H9 (cell line): ENCODE results near the gene VAPA. TPM values are rescaled to one million over a fixed set of nuclear protein-coding genes. Genes with fewer than 3 reads are reported as not detected.
A peak's percentile ranks its signal among the peaks of the same experiment; 100 is the strongest.

Source experiments
- DNase-seq: peaks from one replicate; pipeline ENCODE4 v3.0.0-alpha.2; 2017
- H2AFZ ChIP-seq: one replicate; pipeline ENCODE4 v1.6.1; 2013; ENCODE audit warnings: mild to moderate bottlenecking, low read length, control low read depth, moderate library complexity
- H2AK5ac ChIP-seq: 2 replicates; pipeline ENCODE4 v1.6.1; 2013; ENCODE audit warnings: low read length, control low read depth, mixed read lengths; ENCODE audit not compliant: insufficient read length
- H2BK120ac ChIP-seq: one replicate; pipeline ENCODE4 v1.6.1; 2013; ENCODE audit warnings: low read depth, mild to moderate bottlenecking, low read length, control low read depth, inconsistent platforms; ENCODE audit not compliant: poor library complexity, severe bottlenecking
- H2BK12ac ChIP-seq: 2 replicates; pipeline ENCODE4 v1.6.1; 2013; ENCODE audit warnings: low read length, control low read depth, mixed read lengths, low read depth; ENCODE audit not compliant: insufficient read length
- H2BK15ac ChIP-seq: 2 replicates; pipeline ENCODE4 v1.6.1; 2013; ENCODE audit warnings: low read depth, low read length, control low read depth
- H2BK20ac ChIP-seq: one replicate; pipeline ENCODE4 v1.6.1; 2013; ENCODE audit warnings: low read depth, mild to moderate bottlenecking, low read length, control low read depth, inconsistent platforms; ENCODE audit not compliant: poor library complexity, severe bottlenecking
- H2BK5ac ChIP-seq: 2 replicates; pipeline ENCODE4 v1.6.1; 2013; ENCODE audit warnings: low read length, control low read depth, mixed read lengths; ENCODE audit not compliant: insufficient read length
- H3K14ac ChIP-seq: 2 replicates; pipeline ENCODE4 v1.6.1; 2013; ENCODE audit warnings: low read length, control low read depth; ENCODE audit not compliant: insufficient read depth
- H3K18ac ChIP-seq: 2 replicates; pipeline ENCODE4 v1.6.1; 2013; ENCODE audit warnings: low read depth, mild to moderate bottlenecking, mixed read lengths, low read length, control low read depth; ENCODE audit not compliant: insufficient read length
- H3K23ac ChIP-seq: 2 replicates; pipeline ENCODE4 v1.6.1; 2013; ENCODE audit warnings: low read length, control low read depth, mixed read lengths, low read depth; ENCODE audit not compliant: insufficient read length
- H3K23me2 ChIP-seq: 2 replicates; pipeline ENCODE4 v1.6.1; 2013; ENCODE audit warnings: low read depth, mild to moderate bottlenecking, mixed read lengths, low read length, control low read depth; ENCODE audit not compliant: insufficient read length, poor library complexity, severe bottlenecking
- H3K27ac ChIP-seq: 2 replicates; pipeline ENCODE4 v1.5.1; 2013; ENCODE audit warnings: low read length, control low read depth, mixed read lengths, low read depth; ENCODE audit not compliant: insufficient read length
- H3K27me3 ChIP-seq: 2 replicates; pipeline ENCODE4 v1.6.1; 2013; ENCODE audit warnings: low read length, control low read depth, inconsistent platforms; ENCODE audit not compliant: insufficient read depth
- H3K4ac ChIP-seq: 2 replicates; pipeline ENCODE4 v1.6.1; 2013; ENCODE audit warnings: low read depth, mild to moderate bottlenecking, control low read depth, inconsistent platforms, low read length, moderate library complexity
- H3K4me1 ChIP-seq: 2 replicates; pipeline ENCODE4 v1.6.1; 2013; ENCODE audit warnings: low read length, control low read depth, inconsistent platforms; ENCODE audit not compliant: insufficient read depth
- H3K4me2 ChIP-seq: 2 replicates; pipeline ENCODE4 v1.6.1; 2013; ENCODE audit warnings: low read length, control low read depth, mixed read lengths; ENCODE audit not compliant: insufficient read length, insufficient read depth
- H3K56ac ChIP-seq: 2 replicates; pipeline ENCODE4 v1.6.1; 2013; ENCODE audit warnings: low read depth, mild to moderate bottlenecking, mixed read lengths, low read length, control low read depth; ENCODE audit not compliant: insufficient read length
- H3K79me1 ChIP-seq: 2 replicates; pipeline ENCODE4 v1.6.1; 2013; ENCODE audit warnings: low read depth, mild to moderate bottlenecking, moderate library complexity, low read length, control low read depth, inconsistent platforms; ENCODE audit not compliant: insufficient read depth, poor library complexity, severe bottlenecking
- H3K79me2 ChIP-seq: 2 replicates; pipeline ENCODE4 v1.6.1; 2013; ENCODE audit warnings: low read length, control low read depth, inconsistent platforms; ENCODE audit not compliant: insufficient read depth
- H3K9ac ChIP-seq: 2 replicates; pipeline ENCODE4 v1.6.1; 2013; ENCODE audit warnings: low read length, control low read depth, mixed read lengths; ENCODE audit not compliant: insufficient read length; ENCODE audit errors: extremely low read depth
- H3K9me3 ChIP-seq: one replicate; pipeline ENCODE4 v1.6.1; 2013; ENCODE audit warnings: low read depth, low read length, inconsistent platforms; ENCODE audit not compliant: control insufficient read depth
- H3T11ph ChIP-seq: one replicate; pipeline ENCODE4 v1.6.1; 2013; ENCODE audit warnings: mild to moderate bottlenecking, low read length, control low read depth, inconsistent platforms
- H4K20me1 ChIP-seq: one replicate; pipeline ENCODE4 v1.6.1; 2013; ENCODE audit not compliant: control insufficient read depth, insufficient read length, insufficient read depth
- H4K5ac ChIP-seq: 2 replicates; pipeline ENCODE4 v1.6.1; 2013; ENCODE audit warnings: low read depth, mild to moderate bottlenecking, mixed read lengths, low read length, control low read depth; ENCODE audit not compliant: insufficient read length
- H4K8ac ChIP-seq: replicated peaks from 2 replicates; pipeline ENCODE4 v1.6.1; 2013; ENCODE audit warnings: low read length, control low read depth, mixed read lengths, low read depth; ENCODE audit not compliant: insufficient read length
- H4K91ac ChIP-seq: 2 replicates; pipeline ENCODE4 v1.6.1; 2013; ENCODE audit warnings: low read depth, mild to moderate bottlenecking, moderate library complexity, mixed read lengths, low read length, control low read depth; ENCODE audit not compliant: insufficient read length
- H3K27ac Mint-ChIP-seq, 3 experiments: 2 replicates in 2 of 3; 3 replicates in 1 of 3; pipeline ENCODE4 v1.8.0; 2020 to 2021; ENCODE audit warnings: mixed read lengths in 3 of 3, mild to moderate bottlenecking in 1 of 3, moderate library complexity in 1 of 3
- H3K27me3 Mint-ChIP-seq: 2 replicates; pipeline ENCODE4 v1.8.0; 2021; ENCODE audit warnings: low read depth, mild to moderate bottlenecking, moderate library complexity, mixed read lengths
- H3K36me3 Mint-ChIP-seq, 3 experiments: 2 replicates in 2 of 3; 3 replicates in 1 of 3; pipeline ENCODE4 v1.8.0; 2020 to 2021; ENCODE audit warnings: low read depth in 3 of 3, mixed read lengths in 3 of 3; ENCODE audit not compliant: insufficient read depth in 1 of 3
- H3K4me1 Mint-ChIP-seq, 2 experiments: 2 replicates each; pipeline ENCODE4 v1.8.0; 2020; ENCODE audit warnings: mixed read lengths in 2 of 2
- H3K4me3 Mint-ChIP-seq, 2 experiments: 2 replicates in 1 of 2; 3 replicates in 1 of 2; pipeline ENCODE4 v1.8.0; 2020 to 2021; ENCODE audit warnings: mild to moderate bottlenecking in 2 of 2, mixed read lengths in 2 of 2, moderate library complexity in 1 of 2
- H3K9me3 Mint-ChIP-seq, 2 experiments: 2 replicates in 1 of 2; 3 replicates in 1 of 2; pipeline ENCODE4 v1.8.0; 2020; ENCODE audit warnings: mild to moderate bottlenecking in 2 of 2, mixed read lengths in 2 of 2, moderate library complexity in 1 of 2
- CTCF ChIP-seq: fragments of 200-600 bp; sonication (generic); conservative IDR thresholded peaks from 3 replicates; pipeline ENCODE4 v1.8.0; 2021; ENCODE audit warnings: antibody characterized with exemption, mild to moderate bottlenecking
- WGBS: extraction: QIAGEN DNeasy Blood & Tissue Kit; methylation state at CpG from one replicate; pipeline ENCODE4 v1.1.7; 2013; ENCODE audit warnings: missing lambda C conversion rate, low lambda C conversion rate, mixed read lengths; ENCODE audit not compliant: insufficient read length; ENCODE audit errors: extremely low coverage; 5-methylcytosine and 5-hydroxymethylcytosine counted together
- total RNA-seq: library from RNA; stranded (reverse); gene quantifications from 2 replicates; pipeline ENCODE4 v1.2.1, GENCODE V29; 2021

Gene VAPA
- total RNA-seq, 1 experiment from 2014 or later = 141 TPM

- H3K27me3 ChIP-seq = no peaks in the 10 kb centered on the region
- H3K23me2 ChIP-seq = no peaks in the 10 kb centered on the region
- TF ChIP-seq CTCF = no peak
- no peak within 1 kb of the TSS for H2BK20ac ChIP-seq
- no peak within 1 kb of the TSS for H3T11ph ChIP-seq
- H3K36me3 Mint-ChIP-seq = no peaks in the 10 kb centered on the region; a peak in 1 of 7 replicates
- H3K9me3 Mint-ChIP-seq = no peaks in the 10 kb centered on the region; a peak in 1 of 5 replicates
- no peak within 1 kb of the TSS for H2AFZ ChIP-seq
- H3K4me2 ChIP-seq = no peak within 1 kb of the TSS
- no peaks in the 10 kb centered on the region for H3K79me2 ChIP-seq
- no peak within 1 kb of the TSS for H4K91ac ChIP-seq
- H2BK5ac ChIP-seq = no peak within 1 kb of the TSS
- no peaks in the 10 kb centered on the region for H3K9me3 ChIP-seq
- no peak within 1 kb of the TSS for H3K56ac ChIP-seq
- H3K79me1 ChIP-seq = no peaks in the 10 kb centered on the region
- no peaks in the 10 kb centered on the region for H3K27me3 Mint-ChIP-seq
- H3K4me3 Mint-ChIP-seq = no peak within 1 kb of the TSS
- H2AK5ac ChIP-seq = no peak within 1 kb of the TSS
- no peak within 1 kb of the TSS for H4K5ac ChIP-seq
- no peak within 1 kb of the TSS for H3K18ac ChIP-seq
- no peak within 1 kb of the TSS for H3K14ac ChIP-seq
- no CpG with 5 or more reads among the region's 8 CpGs for WGBS
- no peak within 1 kb of the TSS for H2BK15ac ChIP-seq
- no peak within 1 kb of the TSS for H2BK12ac ChIP-seq
- H3K23ac ChIP-seq = no peak within 1 kb of the TSS
- peak within 1 kb of the TSS in 1 of 3 experiments; percentile 1; a peak in 1 of 7 replicates for H3K27ac Mint-ChIP-seq
- DNase-seq = no peak
- H3K27ac ChIP-seq = no peak within 1 kb of the TSS
- no peak within 1 kb of the TSS for H2BK120ac ChIP-seq
- no peak within 1 kb of the TSS for H4K8ac ChIP-seq
- H3K4me1 Mint-ChIP-seq = 0 out of 4 replicates have a peak, but pooled peaks cover 0 to 2% of the 10 kb centered on the region in 2 experiments
- H3K4me1 ChIP-seq = no peaks in the 10 kb centered on the region
- H3K9ac ChIP-seq = no peak within 1 kb of the TSS
- no peak within 1 kb of the TSS for H3K4ac ChIP-seq
- H4K20me1 ChIP-seq = no peaks in the 10 kb centered on the region
Measured at GRCh38 chr18:9885170-9886004, 28.4 kb upstream of the VAPA start, which contains the start of gene TXNDC2. Gene TXNDC2 (plus strand): TSS chr18:9885973. CDS start chr18:9886681, 708 bp downstream.
